H9 (cell line): ENCODE measurements around the gene MTARC1. TPM values are rescaled to one million over a fixed set of nuclear protein-coding genes. Genes with fewer than 3 reads are reported as not detected.

Experiments
- DNase-seq: peaks from one replicate; pipeline ENCODE4 v3.0.0-alpha.2; 2017
- H2AFZ ChIP-seq: one replicate; pipeline ENCODE4 v1.6.1; 2013; ENCODE audit warnings: mild to moderate bottlenecking, low read length, control low read depth, moderate library complexity
- H2AK5ac ChIP-seq: 2 replicates; pipeline ENCODE4 v1.6.1; 2013; ENCODE audit warnings: low read length, control low read depth, mixed read lengths; ENCODE audit not compliant: insufficient read length
- H2BK120ac ChIP-seq: one replicate; pipeline ENCODE4 v1.6.1; 2013; ENCODE audit warnings: low read depth, mild to moderate bottlenecking, low read length, control low read depth, inconsistent platforms; ENCODE audit not compliant: poor library complexity, severe bottlenecking
- H2BK12ac ChIP-seq: 2 replicates; pipeline ENCODE4 v1.6.1; 2013; ENCODE audit warnings: low read length, control low read depth, mixed read lengths, low read depth; ENCODE audit not compliant: insufficient read length
- H2BK15ac ChIP-seq: 2 replicates; pipeline ENCODE4 v1.6.1; 2013; ENCODE audit warnings: low read depth, low read length, control low read depth
- H2BK20ac ChIP-seq: one replicate; pipeline ENCODE4 v1.6.1; 2013; ENCODE audit warnings: low read depth, mild to moderate bottlenecking, low read length, control low read depth, inconsistent platforms; ENCODE audit not compliant: poor library complexity, severe bottlenecking
- H2BK5ac ChIP-seq: 2 replicates; pipeline ENCODE4 v1.6.1; 2013; ENCODE audit warnings: low read length, control low read depth, mixed read lengths; ENCODE audit not compliant: insufficient read length
- H3K14ac ChIP-seq: 2 replicates; pipeline ENCODE4 v1.6.1; 2013; ENCODE audit warnings: low read length, control low read depth; ENCODE audit not compliant: insufficient read depth
- H3K18ac ChIP-seq: 2 replicates; pipeline ENCODE4 v1.6.1; 2013; ENCODE audit warnings: low read depth, mild to moderate bottlenecking, mixed read lengths, low read length, control low read depth; ENCODE audit not compliant: insufficient read length
- H3K23ac ChIP-seq: 2 replicates; pipeline ENCODE4 v1.6.1; 2013; ENCODE audit warnings: low read length, control low read depth, mixed read lengths, low read depth; ENCODE audit not compliant: insufficient read length
- H3K23me2 ChIP-seq: 2 replicates; pipeline ENCODE4 v1.6.1; 2013; ENCODE audit warnings: low read depth, mild to moderate bottlenecking, mixed read lengths, low read length, control low read depth; ENCODE audit not compliant: insufficient read length, poor library complexity, severe bottlenecking
- H3K27ac ChIP-seq: 2 replicates; pipeline ENCODE4 v1.5.1; 2013; ENCODE audit warnings: low read length, control low read depth, mixed read lengths, low read depth; ENCODE audit not compliant: insufficient read length
- H3K27me3 ChIP-seq: 2 replicates; pipeline ENCODE4 v1.6.1; 2013; ENCODE audit warnings: low read length, control low read depth, inconsistent platforms; ENCODE audit not compliant: insufficient read depth
- H3K4ac ChIP-seq: 2 replicates; pipeline ENCODE4 v1.6.1; 2013; ENCODE audit warnings: low read depth, mild to moderate bottlenecking, control low read depth, inconsistent platforms, low read length, moderate library complexity
- H3K4me1 ChIP-seq: 2 replicates; pipeline ENCODE4 v1.6.1; 2013; ENCODE audit warnings: low read length, control low read depth, inconsistent platforms; ENCODE audit not compliant: insufficient read depth
- H3K4me2 ChIP-seq: 2 replicates; pipeline ENCODE4 v1.6.1; 2013; ENCODE audit warnings: low read length, control low read depth, mixed read lengths; ENCODE audit not compliant: insufficient read length, insufficient read depth
- H3K56ac ChIP-seq: 2 replicates; pipeline ENCODE4 v1.6.1; 2013; ENCODE audit warnings: low read depth, mild to moderate bottlenecking, mixed read lengths, low read length, control low read depth; ENCODE audit not compliant: insufficient read length
- H3K79me1 ChIP-seq: 2 replicates; pipeline ENCODE4 v1.6.1; 2013; ENCODE audit warnings: low read depth, mild to moderate bottlenecking, moderate library complexity, low read length, control low read depth, inconsistent platforms; ENCODE audit not compliant: insufficient read depth, poor library complexity, severe bottlenecking
- H3K79me2 ChIP-seq: 2 replicates; pipeline ENCODE4 v1.6.1; 2013; ENCODE audit warnings: low read length, control low read depth, inconsistent platforms; ENCODE audit not compliant: insufficient read depth
- H3K9ac ChIP-seq: 2 replicates; pipeline ENCODE4 v1.6.1; 2013; ENCODE audit warnings: low read length, control low read depth, mixed read lengths; ENCODE audit not compliant: insufficient read length; ENCODE audit errors: extremely low read depth
- H3K9me3 ChIP-seq: one replicate; pipeline ENCODE4 v1.6.1; 2013; ENCODE audit warnings: low read depth, low read length, inconsistent platforms; ENCODE audit not compliant: control insufficient read depth
- H3T11ph ChIP-seq: one replicate; pipeline ENCODE4 v1.6.1; 2013; ENCODE audit warnings: mild to moderate bottlenecking, low read length, control low read depth, inconsistent platforms
- H4K20me1 ChIP-seq: one replicate; pipeline ENCODE4 v1.6.1; 2013; ENCODE audit not compliant: control insufficient read depth, insufficient read length, insufficient read depth
- H4K5ac ChIP-seq: 2 replicates; pipeline ENCODE4 v1.6.1; 2013; ENCODE audit warnings: low read depth, mild to moderate bottlenecking, mixed read lengths, low read length, control low read depth; ENCODE audit not compliant: insufficient read length
- H4K8ac ChIP-seq: replicated peaks from 2 replicates; pipeline ENCODE4 v1.6.1; 2013; ENCODE audit warnings: low read length, control low read depth, mixed read lengths, low read depth; ENCODE audit not compliant: insufficient read length
- H4K91ac ChIP-seq: 2 replicates; pipeline ENCODE4 v1.6.1; 2013; ENCODE audit warnings: low read depth, mild to moderate bottlenecking, moderate library complexity, mixed read lengths, low read length, control low read depth; ENCODE audit not compliant: insufficient read length
- H3K27ac Mint-ChIP-seq, 3 experiments: 2 replicates in 2 of 3; 3 replicates in 1 of 3; pipeline ENCODE4 v1.8.0; 2020 to 2021; ENCODE audit warnings: mixed read lengths in 3 of 3, mild to moderate bottlenecking in 1 of 3, moderate library complexity in 1 of 3
- H3K27me3 Mint-ChIP-seq: 2 replicates; pipeline ENCODE4 v1.8.0; 2021; ENCODE audit warnings: low read depth, mild to moderate bottlenecking, moderate library complexity, mixed read lengths
- H3K36me3 Mint-ChIP-seq, 3 experiments: 2 replicates in 2 of 3; 3 replicates in 1 of 3; pipeline ENCODE4 v1.8.0; 2020 to 2021; ENCODE audit warnings: low read depth in 3 of 3, mixed read lengths in 3 of 3; ENCODE audit not compliant: insufficient read depth in 1 of 3
- H3K4me1 Mint-ChIP-seq, 2 experiments: 2 replicates each; pipeline ENCODE4 v1.8.0; 2020; ENCODE audit warnings: mixed read lengths in 2 of 2
- H3K4me3 Mint-ChIP-seq, 2 experiments: 2 replicates in 1 of 2; 3 replicates in 1 of 2; pipeline ENCODE4 v1.8.0; 2020 to 2021; ENCODE audit warnings: mild to moderate bottlenecking in 2 of 2, mixed read lengths in 2 of 2, moderate library complexity in 1 of 2
- H3K9me3 Mint-ChIP-seq, 2 experiments: 2 replicates in 1 of 2; 3 replicates in 1 of 2; pipeline ENCODE4 v1.8.0; 2020; ENCODE audit warnings: mild to moderate bottlenecking in 2 of 2, mixed read lengths in 2 of 2, moderate library complexity in 1 of 2
- CTCF ChIP-seq: fragments of 200-600 bp; sonication (generic); conservative IDR thresholded peaks from 3 replicates; pipeline ENCODE4 v1.8.0; 2021; ENCODE audit warnings: antibody characterized with exemption, mild to moderate bottlenecking
- WGBS: extraction: QIAGEN DNeasy Blood & Tissue Kit; methylation state at CpG from one replicate; pipeline ENCODE4 v1.1.7; 2013; ENCODE audit warnings: missing lambda C conversion rate, low lambda C conversion rate, mixed read lengths; ENCODE audit not compliant: insufficient read length; ENCODE audit errors: extremely low coverage; 5-methylcytosine and 5-hydroxymethylcytosine counted together
- total RNA-seq: library from RNA; stranded (reverse); gene quantifications from 2 replicates; pipeline ENCODE4 v1.2.1, GENCODE V29; 2021

The MTARC1 gene
- total RNA-seq, 1 experiment from 2014 or later, result 33.7 TPM

DNA sequence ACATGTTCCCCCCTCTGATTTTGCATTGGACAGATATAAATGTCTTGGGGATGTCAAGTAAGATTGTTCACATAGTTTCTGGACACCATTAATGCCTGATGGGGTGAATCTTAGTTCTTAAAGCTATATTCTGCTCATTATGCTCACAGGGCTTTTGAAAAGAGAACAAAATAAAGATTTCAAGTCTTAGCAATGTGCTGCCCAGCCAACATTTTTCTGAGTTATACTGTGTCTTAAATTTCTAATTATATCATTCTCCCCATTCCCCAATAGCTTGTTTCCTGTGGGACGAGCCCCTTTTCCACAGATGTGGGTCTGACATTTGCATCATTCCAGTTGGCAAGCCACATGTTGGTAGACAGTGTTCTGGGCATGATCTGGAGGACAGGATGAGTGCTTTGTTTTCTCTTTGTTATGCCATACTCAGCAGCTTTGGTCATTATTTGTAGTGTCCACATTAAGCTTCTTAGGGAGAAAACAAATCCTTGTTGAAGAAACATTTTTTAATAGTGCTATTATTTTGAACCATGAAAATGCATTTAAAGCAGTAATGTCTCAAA is 32.8 kb downstream of the MTARC1 start:
- H3K23me2 ChIP-seq, result no peaks in the 10 kb centered on the region
- no peak overlapping the region for H3K18ac ChIP-seq
- no peaks in the 10 kb centered on the region for H3K79me1 ChIP-seq
- H3K4me1 ChIP-seq, result peaks cover 5% of the 10 kb centered on the region; the same call in 1 of the 2 replicates
- H2AFZ ChIP-seq, result no peak overlapping the region
- H3K14ac ChIP-seq, result no peak overlapping the region
- H2BK15ac ChIP-seq, result no peak overlapping the region
- no peaks in the 10 kb centered on the region for H3K79me2 ChIP-seq
- no peak overlapping the region for H3K4me3 Mint-ChIP-seq
- H4K5ac ChIP-seq, result no peak overlapping the region
- H3K4ac ChIP-seq, result no peak overlapping the region
- DNase-seq, result no peak
- H3K4me1 Mint-ChIP-seq, result peaks cover 22 to 26% of the 10 kb centered on the region in 2 experiments
- H3K9me3 ChIP-seq, result no peaks in the 10 kb centered on the region
- H3K23ac ChIP-seq, result no peak overlapping the region
- H3K27me3 ChIP-seq, result no peaks in the 10 kb centered on the region
- no peak overlapping the region for H3K56ac ChIP-seq
- no peak overlapping the region for H3T11ph ChIP-seq
- no peaks in the 10 kb centered on the region for H3K27me3 Mint-ChIP-seq
- peaks cover 0 to 3% of the 10 kb centered on the region in 2 experiments; a peak in 1 of 5 replicates for H3K9me3 Mint-ChIP-seq
- no peak overlapping the region for H2BK20ac ChIP-seq
- H3K36me3 Mint-ChIP-seq, result peaks cover 21 to 41% (median 39%) of the 10 kb centered on the region in 3 experiments
- H4K91ac ChIP-seq, result no peak overlapping the region
- WGBS, result no CpG with 5 or more reads among the region's 1 CpG
- no peak overlapping the region for H2BK120ac ChIP-seq
- no peak for TF ChIP-seq CTCF
- no peak overlapping the region for H4K8ac ChIP-seq
- H3K27ac Mint-ChIP-seq, result no peak overlapping the region
- no peak overlapping the region for H2BK12ac ChIP-seq
- no peak overlapping the region for H3K9ac ChIP-seq
- H3K27ac ChIP-seq, result no peak overlapping the region
- no peak overlapping the region for H2BK5ac ChIP-seq
- H3K4me2 ChIP-seq, result no peak overlapping the region
- no peaks in the 10 kb centered on the region for H4K20me1 ChIP-seq
- no peak overlapping the region for H2AK5ac ChIP-seq
